Sigmoid colon (tissue), 7 donors: ENCODE results near the gene KCNN1. TPM values are rescaled to one million over a fixed set of nuclear protein-coding genes. Genes with fewer than 3 reads are reported as not detected.

Experiments used
- DNase-seq: peaks from one replicate; pipeline ENCODE4 v3.0.0-alpha.2; 2019
- H3K27ac ChIP-seq, 4 donors: fragments of 200-600 bp; sonication (generic); one replicate each; pipeline ENCODE4 v1.5.1; 2016 to 2019; ENCODE audit warnings: mild to moderate bottlenecking in 1 of 4
- H3K27me3 ChIP-seq, 3 donors: fragments of 200-600 bp; sonication (generic); one replicate each; pipeline ENCODE4 v1.5.1; 2019; ENCODE audit warnings: mild to moderate bottlenecking in 1 of 3
- H3K36me3 ChIP-seq, 4 donors: fragments of 200-600 bp; sonication (generic); one replicate each; pipeline ENCODE4 v1.5.1; 2016 to 2019
- H3K4me1 ChIP-seq, 4 donors: fragments of 200-600 bp; sonication (generic); one replicate each; pipeline ENCODE4 v1.5.1; 2017 to 2019
- H3K4me3 ChIP-seq, 4 donors: fragments of 200-600 bp; sonication (generic); one replicate each; pipeline ENCODE4 v1.5.1; 2017 to 2019; ENCODE audit warnings: mild to moderate bottlenecking in 2 of 4, moderate library complexity in 1 of 4
- H3K9me3 ChIP-seq, 4 donors: fragments of 200-600 bp in 3 of 4; sonication (generic) in 3 of 4; one replicate each; pipeline versions ENCODE4 v1.5.1 to v1.6.1; 2013 to 2019
- CTCF ChIP-seq, 4 experiments: fragments of 450-650 bp in 3 of 4; fragments of 200-600 bp in 1 of 4; IDR thresholded peaks; one replicate each; pipeline ENCODE4 v1.5.1; 2016 to 2019; ENCODE audit warnings: antibody characterized with exemption in 4 of 4, mild to moderate bottlenecking in 3 of 4, moderate library complexity in 2 of 4
- EP300 ChIP-seq, 4 donors: sonication (generic); formaldehyde crosslinking; IDR thresholded peaks; one replicate each; pipeline ENCODE4 v1.6.1; 2017; ENCODE audit warnings: antibody characterized with exemption in 4 of 4
- POLR2A ChIP-seq, 2 donors: fragments of 450-650 bp; IDR thresholded peaks; one replicate each; pipeline ENCODE4 v1.6.1; 2016; ENCODE audit warnings: antibody characterized with exemption in 2 of 2, mild to moderate bottlenecking in 2 of 2, moderate library complexity in 2 of 2
- POLR2AphosphoS5 ChIP-seq, 4 donors: sonication (generic); formaldehyde crosslinking; IDR thresholded peaks; one replicate each; pipeline ENCODE4 v1.6.1; 2017; ENCODE audit warnings: antibody characterized with exemption in 4 of 4
- WGBS, 2 donors: extraction: QIAGEN DNeasy Blood & Tissue Kit; methylation state at CpG; one replicate each; pipeline ENCODE4 v1.1.7; 2013; 5-methylcytosine and 5-hydroxymethylcytosine counted together
- intact Hi-C: fragments of 100-400 bp; cut with DNase I; formaldehyde crosslinking; loops from one replicate; pipeline ENCODE4 v1.15.1; 2023
- polyA plus RNA-seq, 3 donors: library from polyadenylated mRNA; stranded (reverse); fragments of 200-250 nt; gene quantifications; one replicate each; pipeline ENCODE4 v1.2.3, GENCODE V29; 2013
- total RNA-seq, 4 donors: library from RNA; depleted of rRNA; stranded (reverse); fragments of >200 nt; gene quantifications; one replicate each; pipeline ENCODE4 v1.1.0, GENCODE V29; 2016
- donor health status: healthy with polysubstance abuse.
- donor health status: Bipolar disorder and iron deficiency.
- donor health status: healthy.

The KCNN1 gene
- total and polyA plus RNA-seq, 7 donors: 0.17 to 0.55 (median 0.33) TPM; not detected in 4

- TF ChIP-seq POLR2A (IDR thresholded peaks at IDR 0.05) (no peak), CTCF (IDR thresholded peaks at IDR 0.05) (no peak), EP300 (IDR thresholded peaks at IDR 0.05) (peak in 1 of 4 donors; percentile 63), POLR2AphosphoS5 (IDR thresholded peaks at IDR 0.05) (peak in 1 of 4 donors; percentile 28)
- peaks cover 0 to 58% (median 44%) of the 10 kb centered on the region in 4 donors for H3K4me1 ChIP-seq
- peak overlapping the region; percentile 74 to 84 (median 82) for H3K27ac ChIP-seq
- intact Hi-C loops: no loop called here
- DNase-seq: no peak
- no peaks in the 10 kb centered on the region for H3K27me3 ChIP-seq
- WGBS, 2 donors: 73 to 76% methylated on average over 15 of the region's 15 CpGs
- no peaks in the 10 kb centered on the region for H3K9me3 ChIP-seq
- H3K4me3 ChIP-seq: no peak overlapping the region
- peaks cover 7 to 20% (median 12%) of the 10 kb centered on the region in 4 donors for H3K36me3 ChIP-seq
Measured at GRCh38 chr19:18017275-18018083, 50.6 kb downstream of the KCNN1 start.

GRCh38 chr19:18020212-18021085 is 53.5 kb downstream of the KCNN1 start:
- Histone ChIP-seq H3K4me1 (peaks cover 0 to 47% (median 45%) of the 10 kb centered on the region in 4 donors), H3K36me3 (peaks cover 0 to under 1% (median 0%) of the 10 kb centered on the region in 4 donors), H3K4me3 (no peak overlapping the region), H3K9me3 (no peaks in the 10 kb centered on the region), H3K27me3 (no peaks in the 10 kb centered on the region), H3K27ac (peak overlapping the region; percentile 74 to 84 (median 82))
- DNase-seq: peak; percentile 95
- 30 to 51% methylated on average over 16 of the region's 16 CpGs for WGBS, 2 donors
- intact Hi-C loops: no loop called here
- TF ChIP-seq POLR2AphosphoS5 (IDR thresholded peaks at IDR 0.05) (peak in 3 of 4 donors; percentile 52 to 74 (median 72)), POLR2A (IDR thresholded peaks at IDR 0.05) (peak in 1 of 2 donors; percentile 8), CTCF (IDR thresholded peaks at IDR 0.05) (no peak), EP300 (IDR thresholded peaks at IDR 0.05) (peak in 2 of 4 donors; percentile 27 to 85)

GRCh38 chr19:18021121-18021755 is 54.3 kb downstream of the KCNN1 start:
- H3K9me3 ChIP-seq: no peaks in the 10 kb centered on the region
- H3K36me3 ChIP-seq: no peaks in the 10 kb centered on the region
- H3K4me3 ChIP-seq: no peak overlapping the region
- intact Hi-C loops: no loop called here
- TF ChIP-seq POLR2AphosphoS5 (IDR thresholded peaks at IDR 0.05) (peak; percentile 9 to 67 (median 36)), EP300 (IDR thresholded peaks at IDR 0.05) (no peak), POLR2A (IDR thresholded peaks at IDR 0.05) (peak in 1 of 2 donors; percentile 7), CTCF (IDR thresholded peaks at IDR 0.05) (no peak)
- H3K27ac ChIP-seq: peak overlapping the region; percentile 74 to 84 (median 82)
- WGBS, 2 donors: 28 to 31% methylated on average over 21 of the region's 21 CpGs
- H3K4me1 ChIP-seq: peaks cover 0 to 47% (median 45%) of the 10 kb centered on the region in 4 donors
- DNase-seq: peak; percentile 92
- H3K27me3 ChIP-seq: no peaks in the 10 kb centered on the region

- Histone ChIP-seq H3K27ac (peak overlapping the region; percentile 74 to 84 (median 82)), H3K27me3 (no peaks in the 10 kb centered on the region), H3K4me1 (peaks cover 0 to 40% (median 37%) of the 10 kb centered on the region in 4 donors), H3K4me3 (no peak overlapping the region), H3K36me3 (no peaks in the 10 kb centered on the region), H3K9me3 (no peaks in the 10 kb centered on the region)
- intact Hi-C loops: no loop called here
- peak; percentile 93 for DNase-seq
- TF ChIP-seq CTCF (IDR thresholded peaks at IDR 0.05): no peak
- peak; percentile 39 to 88 (median 53) for TF ChIP-seq POLR2AphosphoS5 (IDR thresholded peaks at IDR 0.05)
- TF ChIP-seq EP300 (IDR thresholded peaks at IDR 0.05): peak; percentile 57 to 90 (median 79)
- TF ChIP-seq POLR2A (IDR thresholded peaks at IDR 0.05): no peak
- 36 to 67% methylated on average over 23 of the region's 23 CpGs for WGBS, 2 donors
Measured at GRCh38 chr19:18023622-18024251, 56.8 kb downstream of the KCNN1 start.
